Right lobe of liver (tissue), 6 donors: ENCODE results near the gene EXD3. TPM values are rescaled to one million over a fixed set of nuclear protein-coding genes. Genes with fewer than 3 reads are reported as not detected.

Experiments used
- ATAC-seq, 4 donors: fragments of 200-7000 bp; cut with Tn5 transposase; one replicate each; pipeline ENCODE4 v1.9.1; 2020; ENCODE audit warnings: mild to moderate bottlenecking in 4 of 4, moderate library complexity in 4 of 4
- DNase-seq, 3 donors: peaks; one replicate each; pipeline ENCODE4 v3.0.0-alpha.2; 2020
- H3K27ac ChIP-seq, 3 donors: fragments of 200-600 bp; one replicate each; pipeline ENCODE4 v1.8.0; 2022
- H3K27me3 ChIP-seq, 2 donors: fragments of 200-600 bp; one replicate each; pipeline ENCODE4 v1.8.0; 2022
- H3K36me3 ChIP-seq, 4 donors: fragments of 200-600 bp; sonication (generic) in 1 of 4; one replicate each; pipeline versions ENCODE4 v1.5.1 to v1.8.0; 2017 to 2022; ENCODE audit warnings: control low read depth in 1 of 4
- H3K4me1 ChIP-seq, 4 donors: fragments of 200-600 bp; sonication (generic) in 1 of 4; one replicate each; pipeline versions ENCODE4 v1.5.1 to v1.8.0; 2017 to 2022; ENCODE audit warnings: control low read depth in 1 of 4
- H3K4me3 ChIP-seq, 3 donors: fragments of 200-600 bp; one replicate each; pipeline ENCODE4 v1.8.0; 2022
- H3K9me3 ChIP-seq, 4 donors: fragments of 200-600 bp; sonication (generic) in 1 of 4; one replicate each; pipeline versions ENCODE4 v1.5.1 to v1.8.0; 2017 to 2022; ENCODE audit warnings: control low read depth in 1 of 4
- POLR2A ChIP-seq: fragments of 450-650 bp; IDR thresholded peaks from one replicate; pipeline ENCODE4 v1.6.1; 2017; ENCODE audit warnings: antibody characterized with exemption, mild to moderate bottlenecking
- WGBS: methylation state at CpG from one replicate; pipeline ENCODE4 v1.1.6; 2018; ENCODE audit warnings: low coverage, low lambda C conversion rate; ENCODE audit not compliant: insufficient coverage; ENCODE audit errors: missing lambda C conversion rate; 5-methylcytosine and 5-hydroxymethylcytosine counted together
- intact Hi-C, 2 donors: fragments of 100-400 bp; cut with DNase I; formaldehyde crosslinking; loops; one replicate each; pipeline versions ENCODE4 v1.11.2 to v1.14.1; 2022
- total RNA-seq, 6 experiments: library from RNA; depleted of rRNA in 2 of 6; stranded (reverse); fragments of >200 nt in 2 of 6; fragmentation: NEBNext Ultra II Directional in 3 of 6; extraction: Animal tissue kit (Norgen Biotek cat#: 25700) in 3 of 6; gene quantifications; one replicate each; pipeline versions ENCODE4 v1.1.0 to v1.2.4, GENCODE V29; 2016 to 2023
- TF ChIP-seq, protein P1 (sequence below), 4 donors: fragments of 200-600 bp in 3 of 4; fragments of 450-650 bp in 1 of 4; IDR thresholded peaks; one replicate each; pipeline versions ENCODE4 v1.5.1 to v1.8.0; 2016 to 2022; ENCODE audit warnings: antibody characterized with exemption in 4 of 4, mild to moderate bottlenecking in 2 of 4
- donor health status: DM: no; HTN: yes; CAD: no.
- donor health status: DM: no; HTN: no; CAD: no.
- donor health status: DM: no; HTN: no; CAD: no.
- donor health status: DM: no; HTN: yes; CAD: no.
- donor health status: DM: no; HTN: yes; CAD: no.

EXD3 gene
- total RNA-seq, 6 experiments from 2014 or later: 3.3 to 14.4 (median 10.6) TPM

DNA sequence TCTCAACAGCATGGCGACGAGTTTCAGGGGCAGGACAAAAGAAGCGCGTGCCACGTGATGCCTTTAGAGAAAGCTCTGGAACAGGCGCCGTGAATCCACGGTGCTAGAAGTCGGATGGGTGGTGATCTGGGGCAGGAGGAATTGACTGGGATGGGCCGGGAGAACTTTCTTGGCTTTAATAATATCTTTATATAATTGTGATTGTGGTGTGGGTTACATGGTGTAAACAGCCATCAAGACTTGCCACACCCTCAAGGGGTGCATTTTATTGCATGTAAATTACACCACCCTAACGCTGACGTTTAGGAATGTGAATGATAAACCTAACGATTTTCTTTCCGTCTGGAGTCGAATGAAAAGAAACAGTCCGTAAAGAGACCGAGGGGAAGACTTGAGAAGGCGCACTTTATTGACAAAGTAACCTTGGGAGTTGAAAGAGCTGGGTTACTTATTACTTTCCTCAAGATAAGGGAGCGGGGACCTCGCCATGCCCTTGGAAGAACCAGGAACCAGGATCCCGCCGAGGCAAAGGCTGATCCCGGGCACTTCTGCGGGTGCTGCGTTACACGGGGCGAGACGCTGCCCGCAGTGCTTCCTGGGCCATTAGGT lies 129.4 kb downstream of the EXD3 start:
- no peak for DNase-seq
- peaks cover 0 to 6% of the 10 kb centered on the region in 2 donors for H3K27me3 ChIP-seq
- intact Hi-C loops: no loop called here

DNA sequence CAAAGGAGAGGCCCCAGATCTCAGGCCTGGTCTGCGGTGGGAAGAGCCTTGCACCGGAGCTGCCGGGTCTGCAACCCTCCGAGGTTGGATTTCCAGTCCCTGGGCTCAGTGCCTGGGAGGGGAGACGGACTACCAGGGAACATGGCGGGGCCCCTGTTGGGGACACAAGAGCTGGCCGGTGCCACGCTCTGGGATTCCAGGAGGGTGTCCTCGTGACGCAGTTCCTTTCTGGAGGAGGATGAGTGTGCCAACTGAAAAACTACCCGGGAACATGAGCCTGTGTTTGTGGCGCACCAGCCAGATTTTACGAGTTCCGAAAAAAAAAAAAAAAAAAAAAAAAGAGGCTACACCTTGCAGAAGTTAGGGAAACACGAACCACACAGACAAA lies 129.9 kb downstream of the EXD3 start:
- H3K27me3 ChIP-seq: peaks cover 0 to 6% of the 10 kb centered on the region in 2 donors
- no peaks in the 10 kb centered on the region for H3K36me3 ChIP-seq
- peaks cover 0 to 8% (median 0%) of the 10 kb centered on the region in 4 donors for H3K4me1 ChIP-seq
- no peak for ATAC-seq
- no peaks in the 10 kb centered on the region for H3K9me3 ChIP-seq
- intact Hi-C loops: no loop called here
- WGBS: 85% methylated on average over 4 of the region's 15 CpGs
- TF ChIP-seq, protein P1, sequence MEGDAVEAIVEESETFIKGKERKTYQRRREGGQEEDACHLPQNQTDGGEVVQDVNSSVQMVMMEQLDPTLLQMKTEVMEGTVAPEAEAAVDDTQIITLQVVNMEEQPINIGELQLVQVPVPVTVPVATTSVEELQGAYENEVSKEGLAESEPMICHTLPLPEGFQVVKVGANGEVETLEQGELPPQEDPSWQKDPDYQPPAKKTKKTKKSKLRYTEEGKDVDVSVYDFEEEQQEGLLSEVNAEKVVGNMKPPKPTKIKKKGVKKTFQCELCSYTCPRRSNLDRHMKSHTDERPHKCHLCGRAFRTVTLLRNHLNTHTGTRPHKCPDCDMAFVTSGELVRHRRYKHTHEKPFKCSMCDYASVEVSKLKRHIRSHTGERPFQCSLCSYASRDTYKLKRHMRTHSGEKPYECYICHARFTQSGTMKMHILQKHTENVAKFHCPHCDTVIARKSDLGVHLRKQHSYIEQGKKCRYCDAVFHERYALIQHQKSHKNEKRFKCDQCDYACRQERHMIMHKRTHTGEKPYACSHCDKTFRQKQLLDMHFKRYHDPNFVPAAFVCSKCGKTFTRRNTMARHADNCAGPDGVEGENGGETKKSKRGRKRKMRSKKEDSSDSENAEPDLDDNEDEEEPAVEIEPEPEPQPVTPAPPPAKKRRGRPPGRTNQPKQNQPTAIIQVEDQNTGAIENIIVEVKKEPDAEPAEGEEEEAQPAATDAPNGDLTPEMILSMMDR (IDR thresholded peaks at IDR 0.05): no peak
- no peak for TF ChIP-seq POLR2A
- no peak overlapping the region for H3K4me3 ChIP-seq
- no peak overlapping the region for H3K27ac ChIP-seq
- DNase-seq: no peak

More for the DNA sequence above, 129.4 kb downstream of the EXD3 start:
- Histone ChIP-seq H3K27ac (peak overlapping the region in 1 of 3 donors; percentile 15), H3K4me3 (peak overlapping the region in 1 of 3 donors; percentile 13), H3K9me3 (no peaks in the 10 kb centered on the region), H3K4me1 (peaks cover 0 to 8% (median 0%) of the 10 kb centered on the region in 4 donors), H3K36me3 (no peaks in the 10 kb centered on the region)
- WGBS: 43% methylated on average over 18 of the region's 29 CpGs
- peak in 2 of 4 donors; percentile 9 to 34 for ATAC-seq
- no peak for TF ChIP-seq POLR2A
- TF ChIP-seq, protein P1 (IDR thresholded peaks at IDR 0.05): no peak

DNA sequence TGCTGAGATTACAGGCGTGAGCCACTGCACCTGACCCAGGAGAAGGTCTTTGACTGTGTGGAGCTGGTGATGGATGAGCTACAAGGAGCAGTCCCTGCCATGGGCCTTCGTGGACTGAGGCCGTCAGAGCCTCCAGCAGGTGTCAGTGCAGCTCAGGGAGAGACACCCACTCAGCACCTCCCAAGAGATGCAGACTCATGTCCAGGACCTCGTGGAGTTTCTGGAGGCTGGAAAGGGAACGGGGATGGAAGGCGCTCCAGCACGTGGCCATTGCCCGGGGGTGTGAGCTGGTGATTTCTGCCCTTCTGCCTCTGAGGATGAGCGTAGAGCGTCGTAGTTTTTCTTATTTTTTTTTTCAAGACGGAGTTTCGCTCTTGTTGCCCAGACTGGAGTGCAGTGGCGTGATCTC lies 136.0 kb downstream of the EXD3 start:
- Histone ChIP-seq H3K36me3 (no peaks in the 10 kb centered on the region), H3K27me3 (no peaks in the 10 kb centered on the region), H3K4me3 (no peak overlapping the region), H3K27ac (no peak overlapping the region), H3K4me1 (no peaks in the 10 kb centered on the region), H3K9me3 (no peaks in the 10 kb centered on the region)
- DNase-seq: peak in 2 of 3 donors; percentile 75 to 76
- intact Hi-C loops: no loop called here
- peak; percentile 98 to 100 (median 100) for ATAC-seq
- WGBS: 22% methylated on average over 9 of the region's 14 CpGs
- TF ChIP-seq, protein P1 (IDR thresholded peaks at IDR 0.05): peak; percentile 58 to 78 (median 66)
- TF ChIP-seq POLR2A: no peak

DNA sequence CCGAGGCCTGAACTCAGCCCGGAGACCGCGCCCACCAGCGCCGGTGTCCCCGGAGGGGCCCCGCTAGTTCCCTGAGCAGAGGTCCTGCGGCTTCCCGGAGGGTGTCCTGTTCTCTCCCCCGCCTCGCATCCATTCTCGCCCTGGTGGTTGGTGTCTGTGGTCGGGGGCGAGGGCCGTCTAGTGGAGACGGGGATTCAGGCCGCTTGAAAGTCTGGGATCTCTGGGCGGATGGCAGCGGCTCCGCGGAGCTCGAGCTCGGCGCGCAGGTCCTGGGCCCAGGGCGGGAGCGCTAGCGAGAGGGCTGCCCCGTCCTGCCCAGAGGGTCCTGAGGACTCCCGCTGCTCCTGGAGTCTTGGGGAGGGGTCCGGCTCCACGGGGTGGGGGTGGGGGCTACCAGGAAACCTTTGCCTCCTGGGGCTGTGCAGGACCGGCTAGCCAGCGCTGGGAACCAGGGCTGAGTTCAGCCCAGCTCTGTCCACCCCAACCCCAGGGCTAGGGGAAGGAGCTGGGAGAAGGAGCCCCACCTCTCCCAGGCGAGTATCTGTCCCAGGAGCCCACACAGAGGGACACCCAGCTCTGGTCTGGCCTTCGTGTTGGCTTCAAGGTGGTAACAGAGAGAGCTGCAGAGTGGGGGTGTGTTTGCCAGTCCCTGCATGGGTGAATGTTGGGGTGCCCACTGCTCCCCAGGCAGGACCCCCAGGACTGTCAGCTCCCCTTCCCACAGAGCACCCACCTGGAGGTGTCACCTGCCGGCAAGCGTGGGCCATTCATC lies 141.4 kb downstream of the EXD3 start:
- H3K9me3 ChIP-seq: no peaks in the 10 kb centered on the region
- no peak overlapping the region for H3K27ac ChIP-seq
- no peaks in the 10 kb centered on the region for H3K36me3 ChIP-seq
- no peaks in the 10 kb centered on the region for H3K4me1 ChIP-seq
- TF ChIP-seq, protein P1 (IDR thresholded peaks at IDR 0.05): no peak
- TF ChIP-seq POLR2A: no peak
- WGBS: 83% methylated on average over 7 of the region's 39 CpGs
- DNase-seq (peak in 1 of 3 donors; percentile 45), ATAC-seq (no peak)
- H3K27me3 ChIP-seq: no peaks in the 10 kb centered on the region
- intact Hi-C loops: no loop called here
- H3K4me3 ChIP-seq: no peak overlapping the region
